GM12892 (cell line): ENCODE data around the gene TNS1.

ENCODE experiments used
- POLR2A ChIP-seq: IDR thresholded peaks from 2 replicates; pipeline ENCODE4 v1.6.1; 2011; ENCODE audit warnings: low read depth, low read length, control low read depth
- POLR2AphosphoS5 ChIP-seq: IDR thresholded peaks from 2 replicates; pipeline ENCODE4 v1.6.1; 2011; ENCODE audit warnings: low read depth, low read length, control low read depth

- TF ChIP-seq POLR2AphosphoS5 = no peak
- TF ChIP-seq POLR2A = no peak
These were observed 46.0 kb downstream of the TNS1 start for GRCh38 chr2:217956586-217957457.
